Right cardiac atrium (tissue), 5 donors: ENCODE measurements around the gene CYTH1. TPM values are rescaled to one million over a fixed set of nuclear protein-coding genes. Genes with fewer than 3 reads are reported as not detected.

ENCODE experiments used
- ATAC-seq, 2 donors: fragments of 200-7000 bp; cut with Tn5 transposase; one replicate each; pipeline versions ENCODE4 v1.8.0 to v1.9.1; 2020; ENCODE audit warnings: moderate library complexity in 2 of 2, mild to moderate bottlenecking in 1 of 2
- DNase-seq, 3 donors: peaks; one replicate each; pipeline ENCODE4 v3.0.0-alpha.2; 2020
- H3K27ac ChIP-seq: one replicate; pipeline ENCODE4 v1.5.1; 2013; ENCODE audit warnings: mild to moderate bottlenecking, low read length, control low read depth, moderate library complexity
- H3K27me3 ChIP-seq: one replicate; pipeline ENCODE4 v1.6.1; 2013; ENCODE audit not compliant: control insufficient read depth, insufficient read depth
- H3K4me1 ChIP-seq: one replicate; pipeline ENCODE4 v1.6.1; 2013; ENCODE audit warnings: low read length; ENCODE audit not compliant: control insufficient read depth, insufficient read depth
- H3K4me3 ChIP-seq: one replicate; pipeline ENCODE4 v1.5.1; 2013; ENCODE audit warnings: low read length, control low read depth
- H3K9me3 ChIP-seq: one replicate; pipeline ENCODE4 v1.6.1; 2013; ENCODE audit warnings: low read length; ENCODE audit not compliant: control insufficient read depth
- WGBS: extraction: QIAGEN DNeasy Blood & Tissue Kit; methylation state at CpG from one replicate; pipeline ENCODE4 v1.1.7; 2013; 5-methylcytosine and 5-hydroxymethylcytosine counted together
- intact Hi-C, 4 donors: fragments of 100-400 bp; cut with DNase I; formaldehyde crosslinking; loops; one replicate each; pipeline versions ENCODE4 v1.11.0 to v1.14.0; 2022 to 2023
- polyA plus RNA-seq: library from polyadenylated mRNA; stranded (reverse); fragments of 200-250 nt; gene quantifications from one replicate; pipeline ENCODE4 v1.2.3, GENCODE V29; 2013
- total RNA-seq, 4 donors: library from RNA; stranded (reverse); fragmentation: NEBNext Ultra II Directional; extraction: Animal tissue kit (Norgen Biotek cat#: 25700); gene quantifications; one replicate each; pipeline ENCODE4 v1.2.1, GENCODE V29; 2021
- donor health status: healthy with polysubstance abuse.
- donor health status: DM: no; HTN: yes; CAD: no.
- donor health status: DM: no; HTN: no; CAD: no.
- donor health status: DM: no; HTN: yes; CAD: no; lungs with severe emphysema.
- donor health status: DM: yes; HTN: yes; CAD: no.

Gene CYTH1
- total and polyA plus RNA-seq, 5 donors: 22.5 to 39.1 (median 36.0) TPM

DNA sequence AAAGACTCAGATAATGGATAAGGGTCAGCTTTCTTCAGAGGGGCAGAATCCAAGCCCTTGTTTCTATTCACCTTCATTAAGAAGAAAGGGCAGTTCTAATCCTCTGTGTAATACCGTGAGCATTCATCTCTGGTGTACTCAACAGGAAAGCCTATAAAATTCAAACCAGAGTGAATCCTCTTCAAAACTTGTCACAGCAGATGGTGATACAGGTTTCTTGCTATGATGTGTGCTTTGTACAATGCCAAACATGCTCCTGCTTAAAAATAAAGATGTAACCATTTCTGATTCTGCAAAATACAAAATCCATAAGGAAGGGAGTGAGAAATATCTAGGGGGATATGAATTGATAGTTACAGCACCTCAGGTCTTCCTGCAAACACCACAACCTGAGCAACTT is 49.7 kb downstream of the CYTH1 start:
- H3K9me3 ChIP-seq: no peaks in the 10 kb centered on the region
- no peak overlapping the region for H3K4me3 ChIP-seq
- peaks cover 22% of the 10 kb centered on the region for H3K4me1 ChIP-seq
- H3K27me3 ChIP-seq: no peaks in the 10 kb centered on the region
- 84% methylated on average over 1 of the region's 1 CpG for WGBS
- no peak for DNase-seq
- intact Hi-C loops: loop anchor here in 1 of 4 donors (10.0 kb wide), 1 partner anchor 52 kb away; the partner anchor contains the start of gene CYTH1
- no peak overlapping the region for H3K27ac ChIP-seq
- no peak for ATAC-seq

DNA sequence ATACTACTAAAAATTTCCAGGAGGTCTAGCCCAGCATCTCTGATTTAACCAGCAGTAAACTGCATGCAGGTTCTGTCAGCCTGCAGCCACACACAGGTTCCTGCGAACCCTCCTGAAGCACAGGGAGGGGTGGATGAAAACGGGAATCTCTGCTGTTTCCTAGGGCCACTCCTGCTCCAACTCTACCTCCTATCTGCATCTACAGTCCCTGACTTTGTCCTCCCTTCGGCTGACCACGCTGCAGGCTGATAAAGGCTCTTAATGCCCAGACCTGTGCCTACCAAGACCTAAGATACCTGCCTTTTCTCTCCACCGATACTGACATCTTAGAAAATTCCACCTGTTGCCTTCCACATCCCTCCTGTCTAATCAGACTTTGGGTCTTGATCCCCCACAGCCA is 50.2 kb downstream of the CYTH1 start:
- intact Hi-C loops: loop anchor here in 1 of 4 donors (10.0 kb wide), 1 partner anchor 53 kb away; the partner anchor contains the start of gene CYTH1
- WGBS: 87% methylated on average over 5 of the region's 5 CpGs
- H3K4me1 ChIP-seq: peaks cover 22% of the 10 kb centered on the region
- ATAC-seq (no peak), DNase-seq (no peak)
- no peaks in the 10 kb centered on the region for H3K9me3 ChIP-seq
- no peaks in the 10 kb centered on the region for H3K27me3 ChIP-seq
- H3K27ac ChIP-seq: no peak overlapping the region
- H3K4me3 ChIP-seq: no peak overlapping the region

DNA sequence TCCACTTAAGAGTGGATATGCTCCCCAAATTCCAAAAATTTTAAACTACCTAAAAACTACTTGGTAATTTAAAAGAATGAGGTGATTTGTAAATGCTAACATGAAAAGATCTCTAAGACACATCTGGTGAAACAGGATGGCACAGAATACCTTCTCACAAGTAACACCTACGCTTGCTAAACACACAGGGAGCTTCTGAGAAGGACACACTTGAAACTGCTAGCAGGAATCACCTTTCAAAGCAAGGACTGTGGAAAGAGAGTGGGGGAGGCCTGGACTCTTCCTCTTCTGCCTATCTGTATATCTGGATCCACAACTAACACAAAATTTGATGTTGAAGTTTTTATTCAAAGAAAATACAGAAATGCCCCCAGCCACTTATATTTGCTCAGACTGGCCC is 52.4 kb downstream of the CYTH1 start:
- DNase-seq: no peak
- H3K9me3 ChIP-seq: no peaks in the 10 kb centered on the region
- no peak overlapping the region for H3K4me3 ChIP-seq
- no peaks in the 10 kb centered on the region for H3K27me3 ChIP-seq
- peaks cover 16% of the 10 kb centered on the region for H3K4me1 ChIP-seq
- H3K27ac ChIP-seq: no peak overlapping the region
- 93% methylated on average over 1 of the region's 1 CpG for WGBS
- intact Hi-C loops: loop anchor here in 1 of 4 donors (10.0 kb wide), 1 partner anchor 55 kb away; the partner anchor contains the start of gene CYTH1
- no peak for ATAC-seq

DNA sequence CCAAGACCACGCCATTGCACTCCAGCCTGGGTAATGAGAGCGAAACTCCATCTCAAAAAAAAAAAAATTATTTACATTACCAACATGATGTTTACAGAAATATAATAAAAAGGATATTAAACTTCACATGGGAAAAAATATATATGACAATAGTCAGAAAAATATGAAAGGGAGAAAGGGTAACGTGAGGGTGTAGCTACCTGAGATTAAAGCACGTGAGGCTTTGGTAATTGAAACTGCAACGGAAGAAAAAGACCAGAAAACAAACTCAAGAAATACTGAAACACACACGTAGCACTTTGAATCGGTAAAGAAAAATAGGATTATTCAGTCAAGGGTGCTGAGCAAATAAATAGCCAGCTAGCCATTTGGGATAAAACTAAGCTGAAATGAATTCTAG is 53.6 kb downstream of the CYTH1 start:
- Histone ChIP-seq H3K9me3 (no peaks in the 10 kb centered on the region), H3K27ac (no peak overlapping the region), H3K27me3 (no peaks in the 10 kb centered on the region), H3K4me1 (peaks cover 21% of the 10 kb centered on the region), H3K4me3 (no peak overlapping the region)
- no peak for DNase-seq
- 96% methylated on average over 7 of the region's 7 CpGs for WGBS
- ATAC-seq: no peak
- intact Hi-C loops: no loop called here

DNA sequence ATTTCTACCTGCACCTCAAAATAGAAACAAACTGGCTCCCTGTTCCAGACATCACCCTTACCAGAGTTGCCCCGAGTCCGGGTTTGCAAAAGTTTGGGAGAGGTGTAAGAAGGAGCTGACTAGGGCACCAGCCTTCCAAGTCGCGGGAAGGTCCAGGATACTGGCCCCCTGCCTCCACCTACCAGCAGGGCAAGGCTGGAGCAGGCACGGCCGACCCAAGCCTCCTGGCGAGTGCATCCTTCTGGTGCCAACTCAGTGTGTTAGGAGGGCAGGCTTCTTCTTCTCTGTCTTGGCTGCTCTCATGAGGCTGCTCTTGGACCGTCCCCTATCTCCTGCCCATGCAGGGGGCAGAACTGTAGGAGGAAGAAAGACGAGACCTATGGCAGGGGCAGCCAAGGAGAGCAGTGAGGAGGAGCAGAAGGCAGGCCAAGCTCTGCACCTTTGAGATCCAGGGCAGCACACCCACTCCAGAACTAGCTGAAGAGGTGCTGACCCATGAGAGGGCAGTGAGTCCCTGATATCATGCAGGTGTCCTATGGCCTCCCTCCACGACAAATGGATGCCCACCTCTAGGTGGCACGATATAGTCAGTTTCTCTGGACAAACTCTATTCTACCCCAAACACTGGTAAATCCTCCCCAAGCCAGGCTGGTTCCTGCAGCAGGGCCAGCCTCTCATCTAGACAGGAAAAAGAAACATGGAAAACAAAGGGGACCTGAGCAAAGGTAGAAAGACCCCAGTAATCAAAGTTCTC is 54.4 kb downstream of the CYTH1 start:
- no peak for DNase-seq
- intact Hi-C loops: no loop called here
- no peak overlapping the region for H3K4me3 ChIP-seq
- WGBS: 88% methylated on average over 11 of the region's 11 CpGs
- H3K9me3 ChIP-seq: no peaks in the 10 kb centered on the region
- no peaks in the 10 kb centered on the region for H3K27me3 ChIP-seq
- H3K27ac ChIP-seq: no peak overlapping the region
- no peak for ATAC-seq
- peaks cover 26% of the 10 kb centered on the region for H3K4me1 ChIP-seq

- 95% methylated on average over 5 of the region's 5 CpGs for WGBS
- no peak overlapping the region for H3K27ac ChIP-seq
- H3K4me3 ChIP-seq: no peak overlapping the region
These were observed 55.0 kb downstream of the CYTH1 start for GRCh38 chr17:78727057-78727456.

DNA sequence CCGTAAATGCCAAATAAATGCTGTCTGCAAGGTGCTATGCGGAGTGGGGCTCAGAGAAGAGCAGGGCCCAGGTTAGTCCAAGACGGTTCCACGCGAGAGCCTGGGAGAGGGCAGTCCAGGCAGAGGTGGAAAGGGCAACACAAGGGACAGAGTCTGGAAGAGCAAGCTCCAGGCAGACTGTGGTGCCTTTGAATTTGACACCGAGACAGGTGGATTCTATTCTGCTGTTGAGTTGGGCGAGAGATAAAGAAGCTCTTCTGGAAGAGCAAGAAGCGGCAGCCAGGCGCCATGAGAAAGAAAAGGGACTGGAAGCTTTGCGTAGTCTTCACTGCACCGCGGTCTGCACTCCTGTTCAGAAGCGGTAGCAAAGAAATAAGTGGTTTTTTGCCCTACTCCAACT is 55.6 kb downstream of the CYTH1 start:
- Histone ChIP-seq H3K27me3 (no peaks in the 10 kb centered on the region), H3K27ac (no peak overlapping the region), H3K9me3 (no peaks in the 10 kb centered on the region), H3K4me3 (no peak overlapping the region), H3K4me1 (peaks cover 31% of the 10 kb centered on the region)
- ATAC-seq (no peak), DNase-seq (no peak)
- intact Hi-C loops: no loop called here
- WGBS: 94% methylated on average over 13 of the region's 13 CpGs

More at GRCh38 chr17:78727057-78727456, 55.0 kb downstream of the CYTH1 start:
- no peaks in the 10 kb centered on the region for H3K9me3 ChIP-seq
- peaks cover 31% of the 10 kb centered on the region for H3K4me1 ChIP-seq
- ATAC-seq: no peak
- intact Hi-C loops: no loop called here
- DNase-seq: no peak
- no peaks in the 10 kb centered on the region for H3K27me3 ChIP-seq

- Histone ChIP-seq H3K9me3 (no peaks in the 10 kb centered on the region), H3K27ac (no peak overlapping the region), H3K4me1 (peaks cover 31% of the 10 kb centered on the region), H3K4me3 (no peak overlapping the region), H3K27me3 (no peaks in the 10 kb centered on the region)
- WGBS: 79% methylated on average over 6 of the region's 6 CpGs
- intact Hi-C loops: no loop called here
- no peak for DNase-seq
- ATAC-seq: no peak
These were observed 56.5 kb downstream of the CYTH1 start for GRCh38 chr17:78725448-78726021.

- intact Hi-C loops: no loop called here
- Histone ChIP-seq H3K9me3 (no peaks in the 10 kb centered on the region), H3K4me1 (peaks cover 31% of the 10 kb centered on the region), H3K27ac (no peak overlapping the region), H3K27me3 (no peaks in the 10 kb centered on the region), H3K4me3 (no peak overlapping the region)
- WGBS: 85% methylated on average over 7 of the region's 7 CpGs
- no peak for DNase-seq
- no peak for ATAC-seq
These were observed 57.1 kb downstream of the CYTH1 start for GRCh38 chr17:78724999-78725398.

GRCh38 chr17:78724544-78724943 is 57.5 kb downstream of the CYTH1 start:
- ATAC-seq (peak; percentile 53 to 70), DNase-seq (peak in 1 of 3 donors; percentile 67)
- H3K9me3 ChIP-seq: no peaks in the 10 kb centered on the region
- WGBS: 36% methylated on average over 5 of the region's 5 CpGs
- no peak overlapping the region for H3K4me3 ChIP-seq
- no peaks in the 10 kb centered on the region for H3K27me3 ChIP-seq
- no peak overlapping the region for H3K27ac ChIP-seq
- peaks cover 29% of the 10 kb centered on the region for H3K4me1 ChIP-seq
- intact Hi-C loops: no loop called here

DNA sequence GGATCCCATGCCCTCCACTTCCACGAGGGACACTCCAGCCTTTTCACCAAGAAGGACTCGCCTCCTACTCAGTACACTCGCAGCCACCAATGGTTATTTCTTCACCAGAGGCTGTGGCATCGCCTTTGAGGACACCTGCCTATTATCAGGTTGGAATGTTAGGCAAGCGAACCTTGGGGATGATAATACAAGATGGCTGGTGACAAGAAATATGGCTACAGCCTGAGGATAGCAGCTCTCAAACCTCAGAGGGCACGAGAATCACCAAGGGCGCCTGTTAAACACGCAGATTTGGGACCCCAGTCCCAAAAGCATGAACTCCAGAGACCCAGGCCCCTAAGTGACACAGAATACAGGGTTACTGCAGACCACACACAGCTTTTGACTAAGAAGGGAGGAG is 58.1 kb downstream of the CYTH1 start:
- DNase-seq: no peak
- intact Hi-C loops: no loop called here
- H3K27me3 ChIP-seq: no peaks in the 10 kb centered on the region
- H3K4me1 ChIP-seq: peaks cover 29% of the 10 kb centered on the region
- H3K9me3 ChIP-seq: no peaks in the 10 kb centered on the region
- WGBS: 76% methylated on average over 8 of the region's 8 CpGs
- no peak for ATAC-seq
- peak overlapping the region; percentile 30 for H3K27ac ChIP-seq
- H3K4me3 ChIP-seq: no peak overlapping the region
